ENCODE data around the gene C16orf89.
"Not testable (repeated sequence)": the region's sequence is repeated elsewhere in the genome, so short reads cannot be mapped to it uniquely, and the experiment has no call there.

Gene C16orf89

DNA sequence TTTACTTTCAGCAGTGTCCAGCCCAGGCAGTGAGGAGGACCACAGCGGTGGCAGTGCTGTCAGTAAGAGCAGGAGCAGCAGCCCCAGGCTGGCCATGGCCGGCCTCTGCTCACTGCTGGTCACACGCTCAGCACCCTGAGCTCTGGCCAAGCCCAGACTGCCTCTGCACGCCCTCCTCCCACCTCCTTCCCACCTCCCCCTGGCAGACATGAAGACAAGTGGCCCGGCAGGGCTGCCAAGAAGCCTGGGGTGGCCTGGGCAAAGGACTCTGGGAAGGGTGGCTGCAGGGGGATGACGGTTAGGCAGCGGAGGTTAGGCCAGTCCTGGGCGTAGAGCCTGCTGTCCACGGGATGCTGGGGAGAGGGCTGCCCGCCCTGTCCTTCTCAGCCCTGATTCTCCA lies at the start of gene C16orf89:
C16orf89 (minus strand) TSS at position 144 of the 400 bp plus-strand sequence; CDS start at position 96, 48 bp downstream.
- Mint-ChIP-seq H3K9me3 (ENCODE audit: low read depth) (no peaks in the 10 kb centered on the region), H3K36me3 (no peaks in the 10 kb centered on the region), H3K4me3 (no peak within 1 kb of the TSS), H3K27me3 (no peaks in the 10 kb centered on the region), H3K27ac (no peak within 1 kb of the TSS), H3K4me1 (ENCODE audit: low read depth) (peaks cover under 1% of the 10 kb centered on the region)

- not testable (repeated sequence) for H3K9me3 Mint-ChIP-seq (ENCODE audit: low read depth); H3K27ac Mint-ChIP-seq; H3K4me1 Mint-ChIP-seq (ENCODE audit: low read depth); H3K36me3 Mint-ChIP-seq; H3K4me3 Mint-ChIP-seq; H3K27me3 Mint-ChIP-seq
Measured at GRCh38 chr16:5110933-5111332, 45.2 kb upstream of the C16orf89 start.

DNA sequence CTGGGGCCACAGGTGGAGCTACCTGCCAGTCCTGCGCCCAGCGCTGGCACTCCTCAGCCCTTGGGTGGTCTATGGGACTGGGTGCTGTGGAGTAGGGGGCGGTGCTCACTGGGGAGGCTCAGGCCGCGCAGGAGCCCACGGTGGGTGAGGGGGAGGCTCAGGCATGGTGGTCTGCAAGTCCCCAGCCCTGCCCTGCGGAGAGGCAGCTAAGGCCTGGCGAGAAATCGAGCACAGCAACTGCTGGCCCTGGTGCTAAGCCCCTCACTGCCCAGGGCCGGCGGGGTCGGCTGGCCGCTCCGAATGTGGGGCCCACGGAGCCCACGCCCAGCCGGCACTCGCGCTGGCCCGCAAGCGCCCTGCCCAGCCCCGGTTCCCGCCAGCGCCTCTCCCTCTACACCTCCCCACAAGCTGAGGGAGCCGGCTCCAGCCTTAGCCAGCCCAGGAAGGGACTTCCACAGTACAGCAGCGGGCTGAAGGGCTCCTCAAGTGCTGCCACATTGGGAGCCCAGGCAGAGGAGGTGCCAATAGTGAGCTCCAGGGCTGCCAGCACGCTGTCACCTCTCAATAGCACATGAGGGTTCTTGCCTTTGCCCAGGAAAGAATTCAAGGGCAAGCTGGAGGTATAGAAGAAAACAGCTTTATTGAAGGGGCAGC lies 42.9 kb upstream of the C16orf89 start:
- no peak overlapping the region for H3K27ac Mint-ChIP-seq
- no peaks in the 10 kb centered on the region for H3K27me3 Mint-ChIP-seq
- no peak overlapping the region for H3K4me3 Mint-ChIP-seq
- H3K36me3 Mint-ChIP-seq, result no peaks in the 10 kb centered on the region
- no peaks in the 10 kb centered on the region for H3K9me3 Mint-ChIP-seq (ENCODE audit: low read depth)
- no peaks in the 10 kb centered on the region for H3K4me1 Mint-ChIP-seq (ENCODE audit: low read depth)

DNA sequence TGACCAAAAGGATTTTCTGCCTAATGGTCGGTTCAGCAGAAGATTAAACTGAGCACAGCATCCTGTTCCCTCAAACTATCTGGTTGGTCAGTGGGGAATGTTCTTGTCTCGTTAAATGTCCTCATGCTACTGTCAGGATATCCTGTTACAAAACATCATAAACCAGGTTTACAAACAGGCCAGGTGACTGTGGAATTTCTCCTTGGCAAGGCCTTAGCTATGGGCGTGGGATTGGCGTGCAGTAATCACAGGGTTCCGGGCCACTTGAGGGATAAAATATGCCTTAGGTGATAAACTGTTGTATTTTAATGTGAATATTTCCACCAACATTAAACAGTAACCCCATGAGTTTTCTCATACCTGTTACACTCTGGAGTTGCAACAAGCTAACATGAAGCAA lies 39.3 kb upstream of the C16orf89 start:
- H3K9me3 Mint-ChIP-seq (ENCODE audit: low read depth); H3K36me3 Mint-ChIP-seq; H3K4me1 Mint-ChIP-seq (ENCODE audit: low read depth); H3K4me3 Mint-ChIP-seq; H3K27me3 Mint-ChIP-seq; H3K27ac Mint-ChIP-seq: not testable (repeated sequence)

- not testable (repeated sequence) for H3K27ac Mint-ChIP-seq; H3K36me3 Mint-ChIP-seq; H3K4me3 Mint-ChIP-seq; H3K27me3 Mint-ChIP-seq; H3K9me3 Mint-ChIP-seq (ENCODE audit: low read depth); H3K4me1 Mint-ChIP-seq (ENCODE audit: low read depth)
Measured at GRCh38 chr16:5103296-5104032, 37.7 kb upstream of the C16orf89 start.

DNA sequence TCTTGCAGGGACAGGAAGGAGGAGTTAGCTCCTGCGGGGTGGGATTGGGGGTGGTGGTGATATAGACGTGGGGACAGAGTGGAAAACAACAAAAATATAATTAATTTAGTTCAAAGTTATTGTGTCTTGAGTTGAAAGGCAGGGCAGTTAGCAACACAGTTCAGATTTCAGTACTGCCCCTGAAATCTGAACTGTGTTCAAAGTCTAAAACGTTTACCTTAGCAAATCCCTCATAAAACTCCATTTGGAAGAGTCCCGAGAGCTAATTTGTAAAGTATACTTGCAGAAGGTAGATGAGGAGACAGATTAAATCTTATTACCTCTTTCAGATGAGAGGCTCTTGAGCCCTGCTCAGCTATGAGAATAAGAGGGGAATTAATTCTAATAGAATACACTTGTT lies 33.4 kb upstream of the C16orf89 start:
- H3K27ac Mint-ChIP-seq, result peak overlapping the region; percentile 41

GRCh38 chr16:5098221-5099159 lies 32.7 kb upstream of the C16orf89 start:
- Mint-ChIP-seq H3K4me1 (ENCODE audit: low read depth) (peaks cover 23% of the 10 kb centered on the region), H3K4me3 (peak overlapping the region; percentile 89), H3K27ac (peak overlapping the region; percentile 89)
- not testable (repeated sequence) for H3K36me3 Mint-ChIP-seq; H3K27me3 Mint-ChIP-seq; H3K9me3 Mint-ChIP-seq (ENCODE audit: low read depth)

More for the DNA sequence above, 33.4 kb upstream of the C16orf89 start:
- H3K4me3 Mint-ChIP-seq, result peak overlapping the region; percentile 89
- H3K36me3 Mint-ChIP-seq; H3K9me3 Mint-ChIP-seq (ENCODE audit: low read depth); H3K27me3 Mint-ChIP-seq: not testable (repeated sequence)
- peaks cover 23% of the 10 kb centered on the region for H3K4me1 Mint-ChIP-seq (ENCODE audit: low read depth)

DNA sequence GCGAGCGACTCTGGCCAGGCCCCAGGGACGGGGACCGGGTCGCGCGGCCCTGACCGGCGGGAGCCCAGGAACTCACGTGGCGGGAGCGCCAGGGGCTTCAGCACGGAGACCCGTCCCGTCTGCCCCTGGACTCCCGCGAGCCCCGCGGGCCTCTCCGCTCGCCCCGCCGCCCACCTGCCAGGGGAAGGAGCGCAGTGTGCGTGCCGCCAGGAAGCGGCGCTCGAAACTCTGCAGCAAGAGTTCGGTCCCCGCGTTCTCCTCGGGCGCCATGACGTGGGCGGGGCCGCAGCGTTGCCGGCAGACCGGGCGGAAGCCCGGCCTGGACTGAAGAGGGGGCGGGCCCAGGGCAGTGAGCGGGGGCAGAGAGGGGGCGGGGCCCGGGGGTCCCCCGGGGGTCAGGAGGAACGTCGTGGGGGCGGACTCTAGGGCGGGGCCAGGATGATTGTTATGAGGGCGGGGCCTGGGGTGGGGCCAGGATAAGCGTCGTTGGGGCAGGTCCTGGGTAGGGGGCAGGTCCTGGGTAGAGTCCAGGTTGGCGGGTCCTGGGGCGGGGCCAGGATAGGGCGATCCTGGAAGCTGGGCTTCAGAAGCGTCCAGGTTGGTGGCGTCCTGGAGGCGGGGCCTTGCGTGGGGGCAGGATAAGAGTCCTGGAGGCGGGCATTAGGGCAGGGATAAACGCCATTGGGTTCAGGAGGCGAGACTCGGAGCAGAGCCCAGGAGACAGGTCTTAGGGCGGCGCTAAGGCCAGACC lies 31.9 kb upstream of the C16orf89 start, which contains the start of gene EEF2KMT:
EEF2KMT (minus strand) TSS at position 326 of the 751 bp plus-strand sequence; CDS start at position 270, 56 bp downstream.
- not testable (repeated sequence) for H3K9me3 Mint-ChIP-seq (ENCODE audit: low read depth); H3K27me3 Mint-ChIP-seq

GRCh38 chr16:5097061-5097469 lies 31.3 kb upstream of the C16orf89 start:
- H3K27ac Mint-ChIP-seq, result peak overlapping the region; percentile 95

More for the DNA sequence above, 31.9 kb upstream of the C16orf89 start, which contains the start of gene EEF2KMT:
- H3K4me3 Mint-ChIP-seq, result peak within 1 kb of the TSS; percentile 93
- H3K27ac Mint-ChIP-seq, result peak within 1 kb of the TSS; percentile 95
- not testable (repeated sequence) for H3K36me3 Mint-ChIP-seq
- H3K4me1 Mint-ChIP-seq (ENCODE audit: low read depth), result peaks cover 23% of the 10 kb centered on the region

GRCh38 chr16:5096437-5097060 lies 30.8 kb upstream of the C16orf89 start:
- H3K4me1 Mint-ChIP-seq (ENCODE audit: low read depth), result peaks cover 29% of the 10 kb centered on the region
- not testable (repeated sequence) for H3K9me3 Mint-ChIP-seq (ENCODE audit: low read depth); H3K36me3 Mint-ChIP-seq; H3K27me3 Mint-ChIP-seq
- H3K4me3 Mint-ChIP-seq, result peak overlapping the region; percentile 93
- H3K27ac Mint-ChIP-seq, result peak overlapping the region; percentile 95

More at GRCh38 chr16:5097061-5097469, 31.3 kb upstream of the C16orf89 start:
- Mint-ChIP-seq H3K4me1 (ENCODE audit: low read depth) (peaks cover 27% of the 10 kb centered on the region), H3K4me3 (peak overlapping the region; percentile 93)
- not testable (repeated sequence) for H3K36me3 Mint-ChIP-seq; H3K27me3 Mint-ChIP-seq; H3K9me3 Mint-ChIP-seq (ENCODE audit: low read depth)

- peaks cover 29% of the 10 kb centered on the region for H3K4me1 Mint-ChIP-seq (ENCODE audit: low read depth)
- H3K4me3 Mint-ChIP-seq, result peak overlapping the region; percentile 59
- not testable (repeated sequence) for H3K36me3 Mint-ChIP-seq; H3K27me3 Mint-ChIP-seq; H3K9me3 Mint-ChIP-seq (ENCODE audit: low read depth); H3K27ac Mint-ChIP-seq
Measured at GRCh38 chr16:5095145-5095830, 29.5 kb upstream of the C16orf89 start.

GRCh38 chr16:5093746-5094145 lies 28.0 kb upstream of the C16orf89 start:
- not testable (repeated sequence) for H3K27me3 Mint-ChIP-seq; H3K36me3 Mint-ChIP-seq; H3K4me3 Mint-ChIP-seq; H3K27ac Mint-ChIP-seq; H3K9me3 Mint-ChIP-seq (ENCODE audit: low read depth)
- peaks cover 24% of the 10 kb centered on the region for H3K4me1 Mint-ChIP-seq (ENCODE audit: low read depth)

- H3K36me3 Mint-ChIP-seq; H3K27me3 Mint-ChIP-seq; H3K9me3 Mint-ChIP-seq (ENCODE audit: low read depth); H3K27ac Mint-ChIP-seq; H3K4me3 Mint-ChIP-seq: not testable (repeated sequence)
- H3K4me1 Mint-ChIP-seq (ENCODE audit: low read depth), result peaks cover 23% of the 10 kb centered on the region
Measured at GRCh38 chr16:5093081-5093480, 27.3 kb upstream of the C16orf89 start.

DNA sequence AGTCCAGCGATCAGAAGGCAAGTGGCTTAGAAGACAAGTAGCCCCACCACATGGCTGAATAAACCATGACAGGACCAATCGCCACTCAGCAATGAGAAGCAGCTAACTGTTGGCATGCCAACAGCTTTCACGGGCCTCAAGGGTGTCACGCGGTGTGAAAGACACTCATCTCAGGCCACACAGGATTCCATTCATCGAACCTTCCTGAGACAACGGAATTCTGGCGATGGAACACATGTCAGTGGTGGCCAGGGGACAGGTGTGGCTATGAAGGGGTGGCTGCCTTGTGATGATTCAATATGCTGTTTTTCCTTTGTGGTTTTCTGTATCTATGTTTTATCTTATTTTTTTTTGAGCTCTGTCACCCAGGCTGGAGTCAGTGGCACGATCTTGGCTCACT lies 24.8 kb upstream of the C16orf89 start:
- H3K4me3 Mint-ChIP-seq; H3K27me3 Mint-ChIP-seq; H3K9me3 Mint-ChIP-seq (ENCODE audit: low read depth); H3K36me3 Mint-ChIP-seq; H3K27ac Mint-ChIP-seq: not testable (repeated sequence)
- H3K4me1 Mint-ChIP-seq (ENCODE audit: low read depth), result peaks cover 14% of the 10 kb centered on the region
